DMS153 treated with DMSO at 0.1 percent for 48 hours (cell line): ENCODE data around the gene C4orf36.
"Not testable (repeated sequence)": the region's sequence is repeated elsewhere in the genome, so short reads cannot be mapped to it uniquely, and the experiment has no call there.

Experiments used
- DNase-seq: peaks from one replicate; lab custom pipeline; 2025; ENCODE audit not compliant: unreplicated experiment; lab: John Stamatoyannopoulos, UW

The C4orf36 gene

GRCh38 chr4:86917212-86918039 lies 25.2 kb upstream of the C4orf36 start:
- no peak for DNase-seq

GRCh38 chr4:86916392-86916791 lies 24.2 kb upstream of the C4orf36 start:
- no peak for DNase-seq

- DNase-seq = no peak
These were observed 18.8 kb upstream of the C4orf36 start for GRCh38 chr4:86910820-86911684.

- DNase-seq = no peak
These were observed 18.1 kb upstream of the C4orf36 start for GRCh38 chr4:86910369-86910768.

- no peak for DNase-seq
These were observed 17.5 kb upstream of the C4orf36 start for GRCh38 chr4:86909546-86910295.

- DNase-seq = no peak
These were observed 16.0 kb upstream of the C4orf36 start for GRCh38 chr4:86908251-86908657.

- no peak for DNase-seq
These were observed 9.6 kb upstream of the C4orf36 start for GRCh38 chr4:86901864-86902263.

- no peak for DNase-seq
These were observed 6.3 kb upstream of the C4orf36 start for GRCh38 chr4:86898562-86898961.

- no peak for DNase-seq
These were observed 4.4 kb upstream of the C4orf36 start for GRCh38 chr4:86896596-86896995.

GRCh38 chr4:86895692-86896488 lies 3.7 kb upstream of the C4orf36 start:
- DNase-seq = peak; percentile 75

GRCh38 chr4:86894455-86894854 lies 2.2 kb upstream of the C4orf36 start:
- no peak for DNase-seq

GRCh38 chr4:86893136-86893535 lies 914 bp upstream of the C4orf36 start:
- no peak for DNase-seq

- no peak for DNase-seq
These were observed 376 bp upstream of the C4orf36 start for GRCh38 chr4:86892636-86892960.

GRCh38 chr4:86890790-86891189 lies 1.4 kb downstream of the C4orf36 start:
- DNase-seq = no peak

- DNase-seq = no peak
These were observed 12.6 kb downstream of the C4orf36 start for GRCh38 chr4:86879641-86880040.

GRCh38 chr4:86878640-86879039 lies 13.6 kb downstream of the C4orf36 start:
- no peak for DNase-seq

GRCh38 chr4:86876894-86877685 lies 15.1 kb downstream of the C4orf36 start:
- no peak for DNase-seq

- not testable (repeated sequence) for DNase-seq
These were observed 16.8 kb downstream of the C4orf36 start for GRCh38 chr4:86875436-86875835.

GRCh38 chr4:86872135-86872534 lies 20.1 kb downstream of the C4orf36 start:
- no peak for DNase-seq
